GM18873 (cell line): ENCODE measurements around the gene ALDH2.
"Not testable (repeated sequence)": the region's sequence is repeated elsewhere in the genome, so short reads cannot be mapped to it uniquely, and the experiment has no call there.

Source experiments
- ATAC-seq: cut with Tn5 transposase; IDR thresholded peaks from one replicate; pipeline ENCODE4 v1.9.1; 2021; ENCODE audit warnings: mild to moderate bottlenecking, moderate library complexity, moderate number of reproducible peaks; ENCODE audit not compliant: unreplicated experiment, low FRiP score

ALDH2 gene

DNA sequence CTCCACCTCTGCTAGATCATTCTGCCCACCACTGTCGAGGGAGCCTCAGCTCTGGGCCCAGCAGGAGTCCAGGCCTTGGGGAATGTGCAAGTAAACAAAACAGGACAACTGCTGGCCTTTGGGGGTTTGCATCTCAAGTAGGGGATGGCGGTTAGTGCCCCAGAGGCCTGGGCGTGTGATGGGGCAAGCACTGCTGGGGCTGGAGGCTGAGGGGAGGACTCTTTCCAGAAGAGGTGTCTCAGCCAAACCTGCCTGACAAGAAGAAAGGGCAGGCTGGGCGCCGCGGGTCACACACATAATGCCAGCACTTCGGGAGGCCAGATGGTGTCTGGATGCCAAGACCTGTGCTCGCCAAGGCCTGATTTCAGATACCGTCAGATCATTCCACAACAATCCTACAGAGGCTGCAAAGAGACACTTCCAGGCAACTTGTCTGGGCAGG, 8.6 kb upstream of the ALDH2 start:
- ATAC-seq, result no peak

DNA sequence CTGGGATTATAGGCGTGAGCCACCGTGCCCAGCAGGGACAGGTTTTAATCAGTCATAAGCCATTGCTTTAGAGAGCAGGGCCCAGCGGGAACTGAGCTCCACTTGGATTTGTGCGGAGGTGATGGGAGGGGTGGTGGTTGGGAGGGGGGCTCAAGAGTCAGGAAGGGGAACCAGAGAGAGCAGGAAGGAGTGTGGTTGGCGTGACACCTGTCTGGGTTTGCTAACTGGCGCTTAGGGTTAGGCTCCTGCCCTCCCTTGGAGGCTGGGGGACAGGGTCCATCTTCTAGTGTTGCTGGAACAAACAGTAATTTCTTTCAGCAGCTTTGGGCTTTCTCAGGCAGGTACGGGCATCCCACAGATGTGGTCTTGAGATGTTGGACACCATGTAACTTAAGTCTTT, 7.5 kb upstream of the ALDH2 start:
- ATAC-seq, result no peak

DNA sequence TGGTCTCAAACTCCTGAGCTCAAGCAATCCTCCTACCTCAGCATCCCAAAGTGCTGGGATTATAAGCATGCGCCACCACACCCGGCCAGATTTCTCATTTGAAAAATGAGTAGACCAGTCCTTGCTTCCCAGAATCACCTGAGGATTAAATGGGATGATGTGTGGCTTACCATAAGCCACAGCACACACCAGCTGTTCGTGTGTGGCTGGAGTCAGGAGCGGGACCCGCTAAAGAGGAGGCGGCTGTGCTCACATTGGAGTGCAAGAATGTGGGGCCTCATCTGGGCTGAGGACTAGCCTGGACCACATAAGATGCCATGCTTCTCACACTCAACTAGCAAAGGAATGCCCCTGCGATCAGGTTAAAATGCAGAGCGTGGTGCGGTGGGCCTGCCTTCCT, 6.7 kb upstream of the ALDH2 start:
- ATAC-seq, result no peak

DNA sequence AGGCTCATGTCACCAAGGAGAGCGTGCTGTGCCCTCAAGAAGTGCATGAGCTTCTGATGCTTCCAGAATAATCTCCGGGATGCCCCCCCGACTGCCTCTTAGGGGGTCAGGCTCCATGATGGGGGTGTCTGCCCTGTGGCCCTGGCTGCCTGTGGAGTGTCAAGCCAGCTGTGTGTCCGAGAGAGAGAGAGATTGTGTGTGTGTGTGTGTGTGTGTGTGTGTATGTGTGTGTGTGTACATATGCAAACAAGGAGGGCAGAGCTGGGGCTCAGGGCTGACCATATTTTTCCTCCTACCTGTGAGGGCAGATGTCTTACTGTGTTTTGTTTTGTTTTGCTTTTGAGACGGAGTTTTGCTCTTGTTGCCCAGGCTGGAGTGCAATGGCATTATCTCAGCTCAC, 5.6 kb upstream of the ALDH2 start:
- no peak for ATAC-seq

DNA sequence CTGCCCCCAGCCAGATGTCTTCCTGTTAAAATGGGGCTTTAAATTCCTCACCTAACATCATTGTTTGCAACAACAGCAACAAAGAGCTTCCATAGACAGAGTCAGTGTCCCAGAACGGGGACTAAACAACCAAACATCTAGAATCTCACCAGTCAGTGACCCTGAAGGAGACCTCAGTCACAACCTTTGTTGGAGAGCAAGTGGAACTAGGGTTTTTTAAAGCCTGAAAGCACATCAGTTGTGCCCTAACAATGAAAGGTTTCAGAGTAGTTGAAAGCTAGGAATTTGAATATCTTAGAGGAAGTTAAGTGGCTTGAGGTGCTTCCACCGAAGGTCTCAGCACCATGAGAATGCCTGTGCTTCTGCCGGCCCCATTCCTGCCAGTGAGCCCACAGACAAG, 5.0 kb upstream of the ALDH2 start:
- no peak for ATAC-seq

DNA sequence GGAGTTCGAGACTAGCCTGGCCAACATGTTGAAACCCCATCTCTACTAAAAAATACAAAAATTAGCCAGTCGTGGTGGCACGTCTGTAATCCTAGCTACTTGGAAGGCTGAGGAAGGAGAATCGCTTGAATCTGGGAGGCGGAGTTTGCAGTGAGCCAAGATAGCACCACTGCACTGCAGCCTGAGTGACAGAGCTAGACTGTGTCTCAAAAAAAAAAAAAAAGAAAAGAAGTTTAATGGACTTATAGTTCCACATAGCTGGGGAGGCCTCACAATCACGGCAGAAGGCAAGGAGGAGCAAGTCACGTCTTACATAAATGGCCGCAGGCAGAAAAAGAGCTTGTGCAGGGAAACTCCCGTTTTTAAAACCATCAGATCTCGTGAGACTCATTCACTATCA, 3.2 kb upstream of the ALDH2 start:
- not testable (repeated sequence) for ATAC-seq

DNA sequence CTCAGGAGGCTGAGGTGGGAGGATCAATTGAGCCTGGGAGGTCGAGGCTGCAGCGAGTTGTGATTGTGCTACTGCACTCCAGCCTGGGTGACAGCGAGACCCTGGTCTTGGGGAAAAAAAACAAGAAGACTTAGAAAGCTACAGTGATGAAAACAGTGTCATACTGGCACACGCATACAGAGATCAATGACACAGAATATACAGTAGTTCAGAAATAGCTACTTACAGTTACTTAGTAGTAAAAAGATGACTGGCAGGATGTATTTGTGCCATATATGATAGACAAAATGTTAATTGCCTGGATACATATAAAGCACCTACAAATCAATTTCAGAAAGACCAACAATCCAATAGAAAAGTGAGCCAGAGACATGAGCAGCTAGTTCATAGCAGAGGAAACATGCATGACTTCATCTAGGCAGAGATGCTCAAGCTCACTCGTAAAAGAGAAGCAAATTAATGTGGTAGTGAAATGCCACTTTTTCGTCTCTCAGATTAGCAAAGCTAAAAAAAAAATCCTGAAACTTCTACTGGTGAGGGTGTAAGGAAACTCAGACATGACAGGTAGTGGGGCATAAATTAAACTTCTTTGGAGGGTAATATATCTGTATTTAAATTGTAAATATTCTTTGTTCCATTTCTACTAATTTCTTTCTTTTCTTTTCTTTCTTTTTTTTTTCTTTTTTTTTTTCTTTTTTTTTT, 2.5 kb upstream of the ALDH2 start:
- peak; percentile 43 for ATAC-seq

DNA sequence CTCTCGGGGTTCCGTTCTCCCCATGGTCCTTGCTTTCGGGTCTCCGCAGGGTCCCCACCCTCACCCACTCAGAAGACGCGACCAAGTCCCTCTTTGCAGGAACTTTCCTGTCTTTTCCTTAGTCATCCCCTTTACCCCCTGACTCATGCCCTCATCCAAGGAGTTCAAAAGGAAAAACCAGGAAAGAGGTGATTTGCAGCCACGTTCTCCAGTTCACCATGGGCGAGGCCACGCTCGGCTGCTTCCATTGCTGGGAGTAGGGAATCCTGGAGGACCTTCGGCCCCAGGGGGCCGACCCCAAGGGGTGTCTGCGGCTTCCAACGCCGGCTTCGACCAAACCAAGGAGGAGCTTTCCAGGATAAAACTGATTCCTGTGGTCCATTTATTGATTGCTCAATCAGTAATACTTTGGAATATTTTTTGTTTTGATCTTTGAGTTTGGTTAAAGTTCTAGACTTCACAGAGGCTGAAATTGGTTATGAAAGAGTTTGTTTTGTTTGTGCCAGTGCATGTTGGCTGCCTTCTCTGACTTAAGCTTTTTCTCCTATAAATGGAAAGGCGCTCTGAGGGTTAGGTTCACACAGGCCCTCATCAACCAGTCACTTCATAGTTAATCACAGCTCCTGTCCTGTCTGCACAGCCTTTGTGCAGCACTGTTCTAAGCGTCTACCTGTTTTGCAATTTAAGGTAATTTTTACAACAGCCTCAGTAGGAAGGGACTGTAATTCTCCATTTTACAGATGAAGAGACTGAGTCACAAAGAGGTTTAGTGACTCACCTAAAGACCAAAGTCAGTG, 827 bp downstream of the ALDH2 start:
- no peak for ATAC-seq

DNA sequence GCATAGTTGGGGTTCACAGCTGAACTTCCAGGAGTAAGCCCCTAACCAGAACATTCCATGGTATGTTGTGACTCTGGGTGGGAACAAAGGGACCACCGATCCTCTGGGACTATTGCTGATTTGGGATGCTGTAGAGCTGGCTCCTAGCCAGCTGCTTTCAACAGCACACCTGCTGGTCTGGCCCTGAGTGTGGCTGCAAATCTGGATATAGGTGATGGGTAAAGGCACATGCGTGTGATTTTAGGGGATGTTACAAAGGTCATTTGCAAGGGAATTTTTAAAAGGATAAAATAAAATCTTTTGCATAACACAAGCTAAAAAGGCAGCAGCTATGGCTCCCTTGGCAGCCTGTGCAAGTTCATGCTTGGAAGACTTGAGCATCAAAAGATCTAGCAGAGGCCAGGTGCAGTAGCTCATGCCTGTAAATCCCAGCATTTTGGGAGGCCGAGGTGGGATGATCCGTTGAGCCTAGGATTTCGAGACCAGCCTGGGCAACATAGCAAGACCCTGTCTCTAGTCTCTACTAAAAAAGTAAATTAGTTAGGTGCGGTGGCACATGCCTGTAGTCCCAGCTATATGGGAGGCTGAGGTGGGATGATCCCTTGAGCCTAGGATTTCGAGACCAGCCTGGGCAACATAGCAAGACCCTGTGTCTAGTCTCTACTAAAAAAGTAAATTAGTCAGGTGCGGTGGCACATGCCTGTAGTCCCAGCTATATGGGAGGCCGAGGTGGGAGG, 1.6 kb downstream of the ALDH2 start:
- ATAC-seq, result no peak

DNA sequence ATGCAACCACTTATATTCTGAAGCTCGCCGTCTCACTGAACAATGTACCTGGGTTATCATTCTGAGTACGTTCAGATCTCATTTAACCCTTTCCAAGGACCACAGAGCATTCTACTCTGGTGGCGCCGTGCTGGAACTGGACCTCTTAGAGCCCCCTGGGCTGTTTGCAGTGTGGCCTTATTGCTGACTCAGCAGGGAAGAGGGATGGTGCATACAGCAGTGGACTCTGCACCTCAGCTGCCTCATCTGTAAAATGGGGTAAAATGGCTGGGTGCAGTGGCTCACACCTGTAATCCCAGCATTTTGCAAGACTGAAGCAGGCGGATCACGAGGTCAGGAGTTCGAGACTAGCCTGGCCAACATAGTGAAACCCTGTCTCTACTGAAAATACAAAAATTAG, 2.9 kb downstream of the ALDH2 start:
- ATAC-seq, result no peak

DNA sequence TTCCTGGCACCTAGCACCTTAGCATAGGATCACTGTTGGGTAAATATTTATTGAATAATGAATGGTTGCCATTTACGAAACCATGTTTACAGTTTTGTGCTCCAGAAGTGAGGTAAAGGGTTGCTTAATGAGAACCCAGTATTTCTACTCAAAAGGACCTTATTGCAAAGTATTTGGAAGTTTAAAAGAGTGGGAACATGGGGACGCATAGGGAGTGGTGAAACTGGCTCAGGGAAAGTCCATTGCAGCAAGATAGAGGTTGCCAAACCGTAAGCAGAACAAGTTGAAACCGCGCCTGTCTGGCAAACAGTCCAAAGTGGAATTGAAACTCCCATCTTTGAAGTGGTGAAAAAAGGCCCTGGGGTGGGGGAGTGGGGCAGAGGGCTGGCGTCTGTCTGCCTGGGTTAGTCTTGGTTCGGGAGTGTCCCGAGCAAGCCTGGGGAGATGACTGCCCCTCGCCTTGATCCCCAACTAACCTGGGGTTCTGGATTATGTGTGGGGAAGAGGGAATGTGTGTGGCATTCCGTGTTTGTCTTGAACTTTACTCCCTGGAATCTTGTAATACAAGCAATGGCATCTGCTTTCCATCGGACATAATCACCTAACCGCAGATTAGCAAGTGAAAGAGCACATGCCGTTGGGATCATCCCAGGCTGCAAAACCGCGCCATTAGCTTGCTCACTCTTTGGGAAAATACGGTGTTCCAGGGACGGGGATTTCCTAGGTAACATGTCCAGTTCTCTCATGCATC, 7.2 kb downstream of the ALDH2 start:
- ATAC-seq, result no peak

DNA sequence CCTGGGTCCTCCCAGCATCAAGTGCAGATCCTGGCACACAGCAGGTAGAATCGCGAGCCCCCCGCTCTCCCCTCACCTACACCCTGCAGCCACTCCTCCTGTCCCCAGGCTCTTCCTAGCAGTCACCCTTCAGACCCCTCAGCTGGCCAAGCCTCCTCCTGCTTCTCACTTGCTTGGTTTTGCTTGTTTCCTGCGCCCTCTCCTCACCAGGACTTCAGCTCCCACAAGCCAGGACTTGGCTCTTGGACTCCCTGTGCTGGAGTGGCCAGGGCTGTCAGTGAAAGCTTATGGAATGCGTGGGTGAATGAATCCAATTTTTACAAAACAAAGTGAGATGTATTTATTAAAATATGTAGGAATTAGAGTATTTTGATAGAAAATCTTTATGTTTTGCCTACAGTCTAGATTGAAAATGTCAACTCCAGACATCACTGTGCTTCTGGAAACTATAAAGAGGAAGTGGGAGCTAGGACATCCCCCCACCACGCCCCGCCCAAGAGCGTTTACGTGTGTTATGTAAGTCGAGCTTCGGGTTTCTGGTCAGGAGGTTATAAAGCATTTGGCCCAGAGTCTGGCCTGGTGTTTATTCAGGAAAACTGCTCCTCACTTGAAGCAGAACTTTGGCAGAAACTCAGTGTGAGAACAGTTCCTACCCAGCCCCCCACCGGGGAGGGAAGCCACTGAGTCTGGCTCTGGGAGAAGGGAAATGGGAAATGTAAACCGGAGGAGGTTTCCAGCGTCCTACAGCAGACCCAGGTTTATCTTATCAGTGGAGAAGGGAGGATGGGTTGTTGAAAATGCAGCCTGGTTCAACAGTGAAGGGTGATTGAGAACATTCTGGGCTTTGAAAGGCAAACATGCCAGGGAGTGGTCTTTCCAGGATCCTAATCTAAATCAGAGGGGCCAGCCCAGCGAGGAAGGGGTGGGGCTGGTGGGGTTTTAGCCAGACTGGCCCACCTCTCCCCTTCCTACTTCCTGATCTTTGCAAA, 8.8 kb downstream of the ALDH2 start:
- no peak for ATAC-seq

DNA sequence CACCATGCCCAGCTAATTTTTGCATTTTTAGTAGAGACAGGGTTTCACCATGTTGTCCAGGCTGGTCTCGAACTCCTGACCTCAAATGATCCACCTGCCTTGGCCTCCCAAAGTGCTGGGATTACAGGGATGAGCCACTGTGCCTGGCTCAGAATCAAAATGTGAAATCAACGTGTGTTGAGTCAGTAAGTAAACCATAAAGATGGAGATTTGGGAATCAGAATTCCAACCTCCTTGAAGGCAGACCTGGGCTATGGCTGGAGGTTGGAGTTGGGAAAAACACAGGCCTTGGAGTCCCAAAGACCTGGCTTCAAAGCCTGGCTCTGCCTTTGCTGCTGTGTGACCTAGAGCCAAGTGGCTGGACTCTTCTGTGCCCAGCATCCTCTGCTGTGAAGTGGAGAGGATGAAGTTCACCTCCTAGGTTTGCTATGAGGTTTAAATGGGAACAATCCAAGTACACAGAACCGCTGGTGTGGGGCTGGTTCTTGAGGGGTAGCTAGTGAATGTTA, 10.2 kb downstream of the ALDH2 start:
- no peak for ATAC-seq

DNA sequence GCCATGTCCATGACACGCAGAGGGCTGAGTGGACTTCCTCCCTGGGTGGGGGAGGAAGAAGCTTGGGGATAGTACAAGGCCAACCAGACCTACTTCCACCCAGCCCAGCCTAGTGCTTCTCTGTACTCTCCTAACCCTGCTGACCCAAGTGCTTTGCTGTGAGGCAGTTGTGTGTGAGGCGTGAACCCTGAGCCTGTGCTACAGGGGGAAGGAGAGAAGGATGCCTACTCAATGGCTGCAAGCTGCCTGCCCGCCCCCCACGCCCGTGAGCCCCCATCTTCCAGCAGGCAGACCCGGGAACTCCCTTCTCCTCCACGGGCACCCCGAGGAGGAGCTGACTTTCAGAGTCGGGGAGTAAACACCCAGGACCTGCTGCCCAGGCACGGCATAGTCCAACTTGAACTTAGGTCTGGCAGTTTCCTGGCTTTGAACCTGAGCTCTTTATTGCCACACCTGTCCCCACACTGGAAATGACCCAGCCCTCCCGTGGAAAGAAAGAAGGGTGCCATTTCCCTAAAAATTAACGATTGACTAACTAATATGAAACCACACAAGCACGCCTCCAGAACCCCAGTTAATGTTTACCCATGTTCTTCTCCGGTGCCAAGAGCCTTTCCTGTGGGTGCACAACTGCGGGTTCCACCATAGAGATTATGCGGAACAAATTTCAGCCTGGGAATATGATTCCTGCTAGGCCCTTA, 10.8 kb downstream of the ALDH2 start:
- no peak for ATAC-seq

DNA sequence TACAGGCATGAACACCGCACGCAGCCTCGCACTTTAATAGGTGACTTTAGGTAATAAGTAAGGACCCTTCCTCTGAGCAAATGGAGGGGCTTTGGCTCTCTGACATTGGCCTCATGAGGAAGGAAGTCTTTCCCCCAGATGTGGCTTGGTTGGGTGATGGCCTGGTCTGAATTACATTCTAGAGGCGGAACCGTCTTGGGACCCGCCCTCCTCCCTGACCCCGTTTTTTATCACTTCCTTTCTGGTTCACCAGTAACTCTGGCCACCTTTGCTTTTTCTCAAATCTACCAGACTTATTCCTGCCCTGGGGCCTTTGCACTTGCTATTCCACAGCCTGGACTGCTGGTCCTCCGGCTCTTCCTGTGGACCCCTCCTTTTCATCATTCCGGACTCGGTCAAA, 13.4 kb downstream of the ALDH2 start:
- ATAC-seq, result no peak

DNA sequence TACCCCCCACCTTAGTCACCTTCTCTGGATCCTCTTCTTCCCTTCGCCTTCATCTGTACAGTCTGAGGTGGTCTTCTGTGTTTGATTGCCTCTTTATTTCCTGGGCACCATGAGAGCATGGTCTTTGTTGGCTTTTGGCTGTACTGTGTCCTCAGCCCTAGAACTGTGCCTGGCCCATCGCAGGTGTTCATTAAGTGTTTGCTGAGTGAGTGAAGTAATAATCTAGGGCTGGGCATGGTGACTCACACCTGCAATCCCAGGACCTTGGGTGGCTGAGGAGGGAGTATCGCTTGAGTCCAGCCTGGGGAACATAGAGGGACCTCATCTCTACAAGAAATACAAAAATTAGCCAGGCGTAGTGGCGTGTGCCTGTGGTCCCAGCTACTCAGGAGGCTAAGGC, 13.9 kb downstream of the ALDH2 start:
- no peak for ATAC-seq

DNA sequence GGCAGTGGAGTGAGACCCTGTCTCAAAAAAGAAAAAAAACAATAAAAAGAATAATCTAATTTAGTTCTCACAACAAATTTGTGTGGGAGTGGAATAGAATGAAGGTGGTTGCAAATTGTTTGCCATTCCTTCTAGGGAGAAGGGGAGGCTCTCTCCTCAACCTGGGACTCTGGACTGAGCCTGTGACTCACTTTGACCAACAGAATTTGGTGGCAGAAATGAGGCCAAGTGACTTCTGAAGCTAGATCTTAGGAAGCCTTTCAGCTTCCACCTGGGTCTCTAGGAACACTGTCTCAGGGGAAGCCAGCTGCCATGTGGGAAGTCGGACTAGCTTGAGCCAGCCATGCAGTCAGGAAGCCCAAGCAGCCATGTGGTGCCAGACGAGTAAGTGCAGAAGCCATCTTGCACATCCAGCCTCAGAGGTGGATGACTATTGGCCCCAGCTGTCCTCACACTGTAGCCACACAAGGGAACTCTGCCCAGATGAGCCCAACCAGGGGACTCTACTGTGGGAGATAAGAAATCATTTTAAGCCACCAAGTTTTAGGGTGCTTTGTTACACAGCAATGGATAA, 14.4 kb downstream of the ALDH2 start:
- no peak for ATAC-seq

DNA sequence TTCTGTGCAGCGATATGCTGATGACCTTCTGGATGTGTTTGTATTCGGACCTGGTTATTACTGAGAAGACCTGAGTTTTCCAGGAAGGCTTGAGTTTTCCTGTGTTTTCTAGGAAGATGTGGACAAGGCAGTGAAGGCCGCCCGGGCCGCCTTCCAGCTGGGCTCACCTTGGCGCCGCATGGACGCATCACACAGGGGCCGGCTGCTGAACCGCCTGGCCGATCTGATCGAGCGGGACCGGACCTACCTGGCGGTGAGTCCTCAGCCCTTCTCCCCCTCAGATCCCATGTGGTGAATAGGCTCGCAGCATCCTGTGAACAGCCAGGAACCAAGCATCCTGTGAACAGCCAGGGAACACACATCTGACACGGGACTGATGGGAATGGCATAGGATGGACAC, 16.3 kb downstream of the ALDH2 start:
- no peak for ATAC-seq
